Panc1 (cell line): ENCODE results near the gene DIRAS3.

Source experiments
- POLR2AphosphoS5 ChIP-seq: IDR thresholded peaks from 2 replicates; pipeline ENCODE4 v1.6.1; 2012; ENCODE audit warnings: mild to moderate bottlenecking, low read depth, low read length, moderate library complexity
- SIN3A ChIP-seq: IDR thresholded peaks from 2 replicates; pipeline ENCODE4 v1.6.1; 2012; ENCODE audit warnings: low read depth, mild to moderate bottlenecking, low read length, moderate library complexity, borderline replicate concordance; ENCODE audit not compliant: insufficient read depth
- TCF7L2 ChIP-seq: IDR thresholded peaks from 2 replicates; pipeline ENCODE4 v1.6.1; 2011; ENCODE audit warnings: mild to moderate bottlenecking, low read depth, low read length, inconsistent platforms
- TF ChIP-seq, protein P1 (sequence below): fragments of 450-650 bp; IDR thresholded peaks from 2 replicates; pipeline ENCODE4 v1.5.1; 2017; ENCODE audit warnings: mild to moderate bottlenecking
- TF ChIP-seq, protein P2 (sequence below), 2 experiments: IDR thresholded peaks; 2 replicates each; pipeline ENCODE4 v1.6.1; 2011 to 2012; ENCODE audit warnings: low read depth in 2 of 2, control low read depth in 1 of 2, low read length in 1 of 2, mild to moderate bottlenecking in 1 of 2, moderate library complexity in 1 of 2; ENCODE audit not compliant: insufficient read depth in 1 of 2

DNA sequence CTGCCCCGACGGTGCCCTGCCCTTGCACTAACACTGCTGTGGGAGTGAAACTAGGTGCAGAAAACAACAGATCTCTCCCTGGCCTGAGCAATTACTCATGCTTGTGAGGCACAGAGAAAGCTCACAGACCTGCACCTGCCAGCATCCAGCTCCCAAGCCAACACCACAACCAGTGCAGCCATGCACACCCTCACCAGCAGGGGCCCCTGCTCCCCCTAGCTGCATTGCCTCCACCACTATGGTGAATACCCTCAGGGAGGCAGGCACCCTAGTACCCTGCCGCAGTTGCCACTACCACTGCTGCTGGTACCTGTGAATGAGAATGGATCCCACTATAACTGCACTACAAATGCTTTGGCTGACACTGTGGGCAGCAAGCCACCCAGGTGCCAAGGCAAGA lies 7.1 kb upstream of the DIRAS3 start:
- TF ChIP-seq, protein P1, sequence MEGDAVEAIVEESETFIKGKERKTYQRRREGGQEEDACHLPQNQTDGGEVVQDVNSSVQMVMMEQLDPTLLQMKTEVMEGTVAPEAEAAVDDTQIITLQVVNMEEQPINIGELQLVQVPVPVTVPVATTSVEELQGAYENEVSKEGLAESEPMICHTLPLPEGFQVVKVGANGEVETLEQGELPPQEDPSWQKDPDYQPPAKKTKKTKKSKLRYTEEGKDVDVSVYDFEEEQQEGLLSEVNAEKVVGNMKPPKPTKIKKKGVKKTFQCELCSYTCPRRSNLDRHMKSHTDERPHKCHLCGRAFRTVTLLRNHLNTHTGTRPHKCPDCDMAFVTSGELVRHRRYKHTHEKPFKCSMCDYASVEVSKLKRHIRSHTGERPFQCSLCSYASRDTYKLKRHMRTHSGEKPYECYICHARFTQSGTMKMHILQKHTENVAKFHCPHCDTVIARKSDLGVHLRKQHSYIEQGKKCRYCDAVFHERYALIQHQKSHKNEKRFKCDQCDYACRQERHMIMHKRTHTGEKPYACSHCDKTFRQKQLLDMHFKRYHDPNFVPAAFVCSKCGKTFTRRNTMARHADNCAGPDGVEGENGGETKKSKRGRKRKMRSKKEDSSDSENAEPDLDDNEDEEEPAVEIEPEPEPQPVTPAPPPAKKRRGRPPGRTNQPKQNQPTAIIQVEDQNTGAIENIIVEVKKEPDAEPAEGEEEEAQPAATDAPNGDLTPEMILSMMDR: no peak
- no peak for TF ChIP-seq POLR2AphosphoS5
- no peak for TF ChIP-seq SIN3A
- TF ChIP-seq TCF7L2: no peak
- TF ChIP-seq, protein P2, sequence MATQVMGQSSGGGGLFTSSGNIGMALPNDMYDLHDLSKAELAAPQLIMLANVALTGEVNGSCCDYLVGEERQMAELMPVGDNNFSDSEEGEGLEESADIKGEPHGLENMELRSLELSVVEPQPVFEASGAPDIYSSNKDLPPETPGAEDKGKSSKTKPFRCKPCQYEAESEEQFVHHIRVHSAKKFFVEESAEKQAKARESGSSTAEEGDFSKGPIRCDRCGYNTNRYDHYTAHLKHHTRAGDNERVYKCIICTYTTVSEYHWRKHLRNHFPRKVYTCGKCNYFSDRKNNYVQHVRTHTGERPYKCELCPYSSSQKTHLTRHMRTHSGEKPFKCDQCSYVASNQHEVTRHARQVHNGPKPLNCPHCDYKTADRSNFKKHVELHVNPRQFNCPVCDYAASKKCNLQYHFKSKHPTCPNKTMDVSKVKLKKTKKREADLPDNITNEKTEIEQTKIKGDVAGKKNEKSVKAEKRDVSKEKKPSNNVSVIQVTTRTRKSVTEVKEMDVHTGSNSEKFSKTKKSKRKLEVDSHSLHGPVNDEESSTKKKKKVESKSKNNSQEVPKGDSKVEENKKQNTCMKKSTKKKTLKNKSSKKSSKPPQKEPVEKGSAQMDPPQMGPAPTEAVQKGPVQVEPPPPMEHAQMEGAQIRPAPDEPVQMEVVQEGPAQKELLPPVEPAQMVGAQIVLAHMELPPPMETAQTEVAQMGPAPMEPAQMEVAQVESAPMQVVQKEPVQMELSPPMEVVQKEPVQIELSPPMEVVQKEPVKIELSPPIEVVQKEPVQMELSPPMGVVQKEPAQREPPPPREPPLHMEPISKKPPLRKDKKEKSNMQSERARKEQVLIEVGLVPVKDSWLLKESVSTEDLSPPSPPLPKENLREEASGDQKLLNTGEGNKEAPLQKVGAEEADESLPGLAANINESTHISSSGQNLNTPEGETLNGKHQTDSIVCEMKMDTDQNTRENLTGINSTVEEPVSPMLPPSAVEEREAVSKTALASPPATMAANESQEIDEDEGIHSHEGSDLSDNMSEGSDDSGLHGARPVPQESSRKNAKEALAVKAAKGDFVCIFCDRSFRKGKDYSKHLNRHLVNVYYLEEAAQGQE (IDR thresholded peaks at IDR 0.05; ENCODE audit: insufficient read depth in 1 of 2, low read depth in 2 of 2, low read length in 1 of 2): no peak
